ENCODE results near the gene CAP2. TPM values are rescaled to one million over a fixed set of nuclear protein-coding genes. Genes with fewer than 3 reads are reported as not detected.

CAP2 gene
- total RNA-seq, 1 experiment from 2014 or later: 7.2 TPM

GRCh38 chr6:17448165-17448564, 54.8 kb downstream of the CAP2 start:
- no peaks in the 10 kb centered on the region for H3K4me1 Mint-ChIP-seq
- ChIA-PET CTCF (no interaction called here), POLR2A (no interaction called here)
- H3K9me3 Mint-ChIP-seq: no peaks in the 10 kb centered on the region
- no peak overlapping the region for H3K27ac Mint-ChIP-seq
- ATAC-seq (no peak), DNase-seq (ENCODE audit: low spot score) (no peak)
- TF ChIP-seq SOX15 (CRISPR knock-in tag; IDR thresholded peaks at IDR 0.05) (no peak), MAX (CRISPR knock-in tag; IDR thresholded peaks at IDR 0.05) (no peak)
- H3K4me3 Mint-ChIP-seq: no peak overlapping the region
- H3K36me3 Mint-ChIP-seq: no peaks in the 10 kb centered on the region
- no peaks in the 10 kb centered on the region for H3K27me3 Mint-ChIP-seq (ENCODE audit: low read depth)

- ChIA-PET CTCF (no interaction called here), POLR2A (no interaction called here)
- H3K4me1 Mint-ChIP-seq: peaks cover 12% of the 10 kb centered on the region
- no peak overlapping the region for H3K4me3 Mint-ChIP-seq
- no peak for TF ChIP-seq NR2C2 (CRISPR knock-in tag; IDR thresholded peaks at IDR 0.05)
- no peak for TF ChIP-seq ZNF416 (CRISPR knock-in tag; IDR thresholded peaks at IDR 0.05)
- TF ChIP-seq USF1 (CRISPR knock-in tag; IDR thresholded peaks at IDR 0.05): no peak
- no peak for TF ChIP-seq ELF4 (CRISPR knock-in tag; IDR thresholded peaks at IDR 0.05; ENCODE audit: low read depth)
- no peak for TF ChIP-seq ZNF396 (CRISPR knock-in tag; IDR thresholded peaks at IDR 0.05; ENCODE audit: borderline replicate concordance)
- TF ChIP-seq ATF2 (CRISPR knock-in tag; IDR thresholded peaks at IDR 0.05; ENCODE audit: borderline replicate concordance, low read depth): no peak
- no peak for TF ChIP-seq ZNF512 (CRISPR knock-in tag; IDR thresholded peaks at IDR 0.05; ENCODE audit: borderline replicate concordance)
- no peak for TF ChIP-seq ATF3 (CRISPR knock-in tag; conservative IDR thresholded peaks at IDR 0.05)
- TF ChIP-seq ATF1 (CRISPR knock-in tag; IDR thresholded peaks at IDR 0.05): no peak
- TF ChIP-seq ZBTB21 (CRISPR knock-in tag; IDR thresholded peaks at IDR 0.05; ENCODE audit: borderline replicate concordance): no peak
- no peak for TF ChIP-seq GABPB1 (CRISPR knock-in tag; IDR thresholded peaks at IDR 0.05)
- TF ChIP-seq ZNF138 (CRISPR knock-in tag; conservative IDR thresholded peaks at IDR 0.05): no peak
- no peak for TF ChIP-seq HMGXB4 (CRISPR knock-in tag; IDR thresholded peaks at IDR 0.05)
- no peak for TF ChIP-seq E2F4 (CRISPR knock-in tag; IDR thresholded peaks at IDR 0.05; ENCODE audit: borderline replicate concordance, low read depth)
- TF ChIP-seq SP1 (CRISPR knock-in tag; conservative IDR thresholded peaks at IDR 0.05): no peak
- TF ChIP-seq STAT6 (CRISPR knock-in tag; conservative IDR thresholded peaks at IDR 0.05; ENCODE audit: low read depth): no peak
- TF ChIP-seq TEAD4 (CRISPR knock-in tag; IDR thresholded peaks at IDR 0.05): no peak
- TF ChIP-seq EMX1 (CRISPR knock-in tag; IDR thresholded peaks at IDR 0.05): no peak
- TF ChIP-seq ZNF671 (CRISPR knock-in tag; IDR thresholded peaks at IDR 0.05): no peak
- no peak for TF ChIP-seq ZNF263 (CRISPR knock-in tag; IDR thresholded peaks at IDR 0.05; ENCODE audit: low read depth)
- no peak for DNase-seq (ENCODE audit: low spot score)
- H3K36me3 Mint-ChIP-seq: no peaks in the 10 kb centered on the region
- no peaks in the 10 kb centered on the region for H3K9me3 Mint-ChIP-seq
- no peak for ATAC-seq
- no peak overlapping the region for H3K27ac Mint-ChIP-seq
- no peaks in the 10 kb centered on the region for H3K27me3 Mint-ChIP-seq (ENCODE audit: low read depth)
These were observed 57.0 kb downstream of the CAP2 start for GRCh38 chr6:17450397-17450796.
